ENCODE measurements around the gene ZNF70. TPM values are rescaled to one million over a fixed set of nuclear protein-coding genes. Genes with fewer than 3 reads are reported as not detected.

ZNF70 gene
- total RNA-seq (2022) (6.5 and 6.6 TPM in 2 replicates), Bru-seq, nascent RNA (percentile 49 among the genes with signal in this experiment), BruChase-seq, experiment 1, labeled RNA remaining after a 6-hour chase (percentile 71 among the genes with signal in this experiment), BruChase-seq, experiment 2, labeled RNA remaining after a 2-hour chase (percentile 71 among the genes with signal in this experiment)
- long read RNA-seq: 0 reads

DNA sequence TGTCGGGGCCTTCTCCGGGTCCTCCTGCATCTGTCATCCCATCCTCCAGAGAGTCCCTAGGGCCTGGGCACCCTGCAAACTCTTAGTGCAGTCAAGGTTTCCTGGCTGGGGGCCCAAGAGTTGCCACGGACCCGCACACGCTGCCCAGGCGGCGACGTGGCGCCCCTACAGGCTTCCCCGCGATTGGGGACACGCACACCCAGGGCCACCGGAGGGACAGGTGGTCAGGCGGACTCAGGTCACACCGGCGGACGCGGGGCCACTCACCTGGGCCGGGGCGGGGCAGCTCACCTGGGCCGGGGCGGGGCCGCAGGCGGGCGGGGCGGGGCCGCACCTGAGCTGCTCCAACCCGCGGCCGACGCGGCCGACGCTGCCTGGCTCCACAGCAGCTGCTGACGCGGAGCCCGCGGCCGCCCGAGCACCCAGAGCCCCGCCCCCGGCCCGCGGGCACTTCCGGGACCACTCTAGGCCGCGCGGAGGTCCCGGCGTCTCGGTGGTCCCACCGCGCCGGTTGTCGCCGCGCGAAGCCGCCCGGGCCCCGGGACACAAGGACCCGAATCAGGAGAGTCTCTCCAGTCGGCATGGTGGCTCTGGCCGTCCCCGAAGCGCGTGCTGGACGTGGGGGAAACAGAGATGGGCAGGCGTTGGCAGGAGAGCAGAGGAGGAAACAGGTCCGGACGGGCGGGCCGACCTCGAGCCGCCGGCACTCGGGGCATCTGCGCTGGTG is at the start of gene ZNF70:
ZNF70 (minus strand) TSS at position 399 of the 727 bp plus-strand sequence. CDS start 5,972 bp downstream, outside the sequence.
- H3K27ac Mint-ChIP-seq (ENCODE audit: unreplicated experiment): peak within 1 kb of the TSS; percentile 78
- CTCF ChIA-PET: interaction anchor here (1.0 kb wide), 1 partner anchor 11 kb away, joined by 8 read pairs; no protein-coding TSS in a partner anchor
- H3K27me3 Mint-ChIP-seq (ENCODE audit: unreplicated experiment): no peaks in the 10 kb centered on the region
- BruUV-seq (replicated peaks): no TSS peak
- peaks cover 27% of the 10 kb centered on the region for H3K4me1 Mint-ChIP-seq (ENCODE audit: low read depth, unreplicated experiment)
- TF ChIP-seq, protein P1, sequence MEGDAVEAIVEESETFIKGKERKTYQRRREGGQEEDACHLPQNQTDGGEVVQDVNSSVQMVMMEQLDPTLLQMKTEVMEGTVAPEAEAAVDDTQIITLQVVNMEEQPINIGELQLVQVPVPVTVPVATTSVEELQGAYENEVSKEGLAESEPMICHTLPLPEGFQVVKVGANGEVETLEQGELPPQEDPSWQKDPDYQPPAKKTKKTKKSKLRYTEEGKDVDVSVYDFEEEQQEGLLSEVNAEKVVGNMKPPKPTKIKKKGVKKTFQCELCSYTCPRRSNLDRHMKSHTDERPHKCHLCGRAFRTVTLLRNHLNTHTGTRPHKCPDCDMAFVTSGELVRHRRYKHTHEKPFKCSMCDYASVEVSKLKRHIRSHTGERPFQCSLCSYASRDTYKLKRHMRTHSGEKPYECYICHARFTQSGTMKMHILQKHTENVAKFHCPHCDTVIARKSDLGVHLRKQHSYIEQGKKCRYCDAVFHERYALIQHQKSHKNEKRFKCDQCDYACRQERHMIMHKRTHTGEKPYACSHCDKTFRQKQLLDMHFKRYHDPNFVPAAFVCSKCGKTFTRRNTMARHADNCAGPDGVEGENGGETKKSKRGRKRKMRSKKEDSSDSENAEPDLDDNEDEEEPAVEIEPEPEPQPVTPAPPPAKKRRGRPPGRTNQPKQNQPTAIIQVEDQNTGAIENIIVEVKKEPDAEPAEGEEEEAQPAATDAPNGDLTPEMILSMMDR (IDR thresholded peaks at IDR 0.05; ENCODE audit: unreplicated experiment): no peak
- DNase-seq: peak; percentile 93
- peak within 1 kb of the TSS; percentile 90 for H3K4me3 Mint-ChIP-seq (ENCODE audit: low read depth, unreplicated experiment)
- H3K36me3 Mint-ChIP-seq (ENCODE audit: insufficient read depth, unreplicated experiment): peaks cover 26% of the 10 kb centered on the region
- H3K9me3 Mint-ChIP-seq (ENCODE audit: low read depth, unreplicated experiment): no peaks in the 10 kb centered on the region
- intact Hi-C loops (cut with micrococcal nuclease; ENCODE audit: unreplicated experiment): no loop called here

DNA sequence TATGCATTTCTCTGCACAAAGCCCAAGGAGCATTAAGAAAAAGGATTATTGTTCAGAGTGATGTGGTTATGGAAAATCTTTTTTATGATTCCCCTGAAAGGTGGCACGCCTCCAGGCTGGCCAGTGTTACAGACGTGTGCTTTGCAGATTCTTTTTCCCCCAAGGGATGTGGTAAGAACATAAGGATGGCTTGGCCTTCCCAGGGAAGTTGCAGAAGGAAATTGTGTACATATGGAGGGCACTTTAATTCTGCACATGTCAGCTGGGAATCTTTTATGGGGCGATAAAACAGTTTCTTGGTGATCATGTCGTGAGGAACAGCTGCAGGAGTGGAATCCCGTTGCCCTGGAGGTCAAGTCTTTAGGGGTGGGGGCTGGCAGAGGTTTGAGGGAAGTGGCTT is 45.5 kb upstream of the ZNF70 start:
- no TSS peak for BruUV-seq (replicated peaks)
- H3K27ac Mint-ChIP-seq (ENCODE audit: unreplicated experiment): no peak overlapping the region
- no peak for DNase-seq
- H3K4me3 Mint-ChIP-seq (ENCODE audit: low read depth, unreplicated experiment): no peak overlapping the region
- CTCF ChIA-PET: no interaction called here
- H3K9me3 Mint-ChIP-seq (ENCODE audit: low read depth, unreplicated experiment): no peaks in the 10 kb centered on the region
- H3K4me1 Mint-ChIP-seq (ENCODE audit: low read depth, unreplicated experiment): no peaks in the 10 kb centered on the region
- no peaks in the 10 kb centered on the region for H3K27me3 Mint-ChIP-seq (ENCODE audit: unreplicated experiment)
- peaks cover 74% of the 10 kb centered on the region for H3K36me3 Mint-ChIP-seq (ENCODE audit: insufficient read depth, unreplicated experiment)
- intact Hi-C loops (cut with micrococcal nuclease; ENCODE audit: unreplicated experiment): no loop called here
- TF ChIP-seq, protein P1 (IDR thresholded peaks at IDR 0.05; ENCODE audit: unreplicated experiment): no peak

DNA sequence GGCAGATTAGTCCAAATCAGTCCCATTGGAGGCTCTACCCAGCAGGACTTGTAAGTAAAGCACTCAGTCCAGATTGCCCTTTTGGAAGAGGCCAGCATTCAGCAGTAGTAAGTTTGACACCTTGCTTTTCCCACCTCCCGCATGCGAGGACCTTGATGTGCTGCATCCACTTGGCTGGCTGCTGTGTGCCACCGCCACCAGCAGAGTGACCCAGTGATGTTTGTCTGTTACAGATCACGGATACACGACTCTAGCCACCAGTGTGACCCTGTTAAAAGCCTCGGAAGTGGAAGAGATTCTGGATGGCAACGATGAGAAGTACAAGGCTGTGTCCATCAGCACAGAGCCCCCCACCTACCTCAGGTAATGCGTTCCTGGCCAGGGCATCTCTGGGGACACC is 42.4 kb upstream of the ZNF70 start:
- Mint-ChIP-seq H3K27me3 (ENCODE audit: unreplicated experiment) (no peaks in the 10 kb centered on the region), H3K4me3 (ENCODE audit: low read depth, unreplicated experiment) (no peak overlapping the region), H3K9me3 (ENCODE audit: low read depth, unreplicated experiment) (no peaks in the 10 kb centered on the region), H3K36me3 (ENCODE audit: insufficient read depth, unreplicated experiment) (peaks cover 66% of the 10 kb centered on the region), H3K4me1 (ENCODE audit: low read depth, unreplicated experiment) (no peaks in the 10 kb centered on the region), H3K27ac (ENCODE audit: unreplicated experiment) (no peak overlapping the region)
- BruUV-seq (replicated peaks): no TSS peak
- TF ChIP-seq, protein P1 (IDR thresholded peaks at IDR 0.05; ENCODE audit: unreplicated experiment): no peak
- CTCF ChIA-PET: no interaction called here
- intact Hi-C loops (cut with micrococcal nuclease; ENCODE audit: unreplicated experiment): no loop called here
- no peak for DNase-seq

DNA sequence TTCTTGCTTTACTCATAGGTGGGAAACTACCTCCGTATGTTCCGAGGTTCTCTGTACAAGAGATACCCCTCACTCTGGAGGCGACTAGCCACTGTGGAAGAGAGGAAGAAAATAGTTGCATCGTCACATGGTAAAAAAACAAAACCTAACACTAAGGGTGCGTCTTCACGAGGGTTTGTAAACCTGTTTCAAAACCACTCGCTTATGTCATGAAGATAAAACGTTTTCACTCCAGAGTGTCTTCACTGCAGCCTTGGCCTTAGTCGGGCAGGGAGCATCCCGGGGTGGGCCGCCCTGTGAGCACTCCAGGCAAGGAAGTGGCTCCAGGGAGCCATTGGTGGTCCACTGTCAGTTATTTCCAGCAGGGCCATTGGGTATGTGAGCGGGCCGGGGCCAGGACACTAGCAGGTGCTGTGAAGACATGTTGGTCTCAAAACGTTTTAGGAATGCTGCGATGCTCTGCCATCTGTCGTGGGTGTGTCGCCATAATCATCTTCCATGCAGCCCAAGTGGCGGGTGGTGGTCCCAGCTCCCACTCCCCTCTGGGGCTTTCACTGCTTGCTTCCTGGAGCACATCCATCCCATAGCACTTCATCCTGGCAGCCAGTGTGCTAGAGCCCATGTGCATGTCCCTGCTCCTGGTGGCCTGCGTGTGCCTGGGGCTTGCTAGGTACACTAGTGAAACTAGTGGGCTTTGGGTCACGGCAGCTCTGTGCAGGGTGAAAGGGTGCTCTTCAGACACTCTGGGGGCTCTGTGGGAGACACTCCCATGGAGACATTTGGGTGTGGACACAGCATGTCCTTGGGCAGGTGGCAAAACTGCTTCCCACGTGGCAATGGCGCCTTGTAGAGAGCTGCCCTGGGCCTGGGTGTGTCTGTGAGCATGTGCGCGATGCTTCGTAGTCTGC is 41.1 kb upstream of the ZNF70 start:
- no peaks in the 10 kb centered on the region for H3K27me3 Mint-ChIP-seq (ENCODE audit: unreplicated experiment)
- TF ChIP-seq, protein P1 (IDR thresholded peaks at IDR 0.05; ENCODE audit: unreplicated experiment): no peak
- H3K36me3 Mint-ChIP-seq (ENCODE audit: insufficient read depth, unreplicated experiment): peaks cover 67% of the 10 kb centered on the region
- intact Hi-C loops (cut with micrococcal nuclease; ENCODE audit: unreplicated experiment): no loop called here
- no peak overlapping the region for H3K4me3 Mint-ChIP-seq (ENCODE audit: low read depth, unreplicated experiment)
- H3K4me1 Mint-ChIP-seq (ENCODE audit: low read depth, unreplicated experiment): no peaks in the 10 kb centered on the region
- no peak overlapping the region for H3K27ac Mint-ChIP-seq (ENCODE audit: unreplicated experiment)
- CTCF ChIA-PET: no interaction called here
- BruUV-seq (replicated peaks): no TSS peak
- H3K9me3 Mint-ChIP-seq (ENCODE audit: low read depth, unreplicated experiment): no peaks in the 10 kb centered on the region
- no peak for DNase-seq
